Left lobe of liver (tissue), 2 donors: ENCODE measurements around the gene GPC4. TPM values are rescaled to one million over a fixed set of nuclear protein-coding genes. Genes with fewer than 3 reads are reported as not detected.

Source experiments
- ATAC-seq: fragments of 200-7000 bp; cut with Tn5 transposase; one replicate; pipeline ENCODE4 v1.9.1; 2020; ENCODE audit warnings: mild to moderate bottlenecking, moderate library complexity
- DNase-seq: peaks from one replicate; pipeline ENCODE4 v3.0.0-alpha.2; 2020; ENCODE audit warnings: low spot score
- total RNA-seq: library from RNA; stranded (reverse); gene quantifications from one replicate; pipeline ENCODE4 v1.2.1, GENCODE V29; 2021
- donor health status: DM: no; HTN: no; CAD: no; lungs with moderate emphysema.
- donor health status: DM: no; HTN: yes; CAD: no.

The GPC4 gene
- total RNA-seq, 1 donor from 2014 or later, result 1.7 TPM

GRCh38 chrX:133412665-133413064 is 2.6 kb downstream of the GPC4 start:
- no peak for DNase-seq
- no peak for ATAC-seq

GRCh38 chrX:133412246-133412645 is 3.0 kb downstream of the GPC4 start:
- ATAC-seq (no peak), DNase-seq (no peak)

- ATAC-seq, result no peak
Observed at GRCh38 chrX:133410550-133410949, 4.7 kb downstream of the GPC4 start.

GRCh38 chrX:133405498-133406185 is 9.6 kb downstream of the GPC4 start:
- no peak for ATAC-seq
- DNase-seq, result no peak

More at GRCh38 chrX:133410550-133410949, 4.7 kb downstream of the GPC4 start:
- no peak for DNase-seq

GRCh38 chrX:133403984-133404383 is 11.3 kb downstream of the GPC4 start:
- no peak for DNase-seq
- no peak for ATAC-seq

GRCh38 chrX:133402830-133403625 is 12.3 kb downstream of the GPC4 start:
- ATAC-seq (no peak), DNase-seq (no peak)

GRCh38 chrX:133402042-133402453 is 13.2 kb downstream of the GPC4 start:
- ATAC-seq, result no peak

GRCh38 chrX:133401536-133401935 is 13.8 kb downstream of the GPC4 start:
- ATAC-seq (no peak), DNase-seq (no peak)

More at GRCh38 chrX:133402042-133402453, 13.2 kb downstream of the GPC4 start:
- no peak for DNase-seq

- ATAC-seq, result no peak
- DNase-seq, result no peak
Observed at GRCh38 chrX:133399411-133399810, 15.9 kb downstream of the GPC4 start.

- ATAC-seq (no peak), DNase-seq (no peak)
Observed at GRCh38 chrX:133394765-133395164, 20.5 kb downstream of the GPC4 start.

- ATAC-seq (no peak), DNase-seq (no peak)
Observed at GRCh38 chrX:133392671-133393070, 22.6 kb downstream of the GPC4 start.

- ATAC-seq (no peak), DNase-seq (no peak)
Observed at GRCh38 chrX:133391111-133391510, 24.2 kb downstream of the GPC4 start.

- ATAC-seq (no peak), DNase-seq (no peak)
Observed at GRCh38 chrX:133390676-133391075, 24.6 kb downstream of the GPC4 start.

- DNase-seq, result no peak
- ATAC-seq, result no peak
Observed at GRCh38 chrX:133389975-133390374, 25.3 kb downstream of the GPC4 start.

- no peak for ATAC-seq
Observed at GRCh38 chrX:133384454-133384853, 30.8 kb downstream of the GPC4 start.

GRCh38 chrX:133380711-133381619 is 34.3 kb downstream of the GPC4 start:
- DNase-seq (no peak), ATAC-seq (no peak)

More at GRCh38 chrX:133384454-133384853, 30.8 kb downstream of the GPC4 start:
- no peak for DNase-seq

GRCh38 chrX:133376422-133376821 is 38.9 kb downstream of the GPC4 start:
- ATAC-seq, result no peak
- DNase-seq, result no peak

GRCh38 chrX:133375615-133376340 is 39.5 kb downstream of the GPC4 start:
- no peak for ATAC-seq

GRCh38 chrX:133374874-133375387 is 40.4 kb downstream of the GPC4 start:
- ATAC-seq (no peak), DNase-seq (no peak)

More at GRCh38 chrX:133375615-133376340, 39.5 kb downstream of the GPC4 start:
- no peak for DNase-seq

- ATAC-seq (no peak), DNase-seq (no peak)
Observed at GRCh38 chrX:133373386-133374079, 41.8 kb downstream of the GPC4 start.
